Upper lobe of left lung (tissue), 4 donors: ENCODE data around the gene ADAMTSL2.

Source experiments
- CTCF ChIP-seq, 6 experiments: fragments of 450-650 bp in 4 of 6; fragments of 200-600 bp in 2 of 6; sonication (generic) in 2 of 6; IDR thresholded peaks; one replicate each; pipeline ENCODE4 v1.5.1; 2016 to 2019; ENCODE audit warnings: antibody characterized with exemption in 6 of 6
- POLR2A ChIP-seq, 4 donors: fragments of 450-650 bp; IDR thresholded peaks; one replicate each; pipeline ENCODE4 v1.5.1; 2016 to 2017; ENCODE audit warnings: antibody characterized with exemption in 4 of 4, mild to moderate bottlenecking in 2 of 4

- TF ChIP-seq POLR2A (IDR thresholded peaks at IDR 0.05) (no peak), CTCF (IDR thresholded peaks at IDR 0.05) (no peak)
Measured at GRCh38 chr9:133580419-133580738, 45.9 kb downstream of the ADAMTSL2 start.
